H7 (cell line): ENCODE results near the gene TBL1X. TPM values are rescaled to one million over a fixed set of nuclear protein-coding genes. Genes with fewer than 3 reads are reported as not detected.

ENCODE experiments used
- DNase-seq: peaks from one replicate; pipeline ENCODE4 v3.0.0; 2012
- H3K27me3 ChIP-seq: 2 replicates; pipeline ENCODE4 v1.6.0; 2011; ENCODE audit warnings: mild to moderate bottlenecking, low read length; ENCODE audit not compliant: control insufficient read depth, insufficient read depth
- H3K36me3 ChIP-seq: replicated peaks from 2 replicates; pipeline ENCODE4 v1.5.1; 2011; ENCODE audit warnings: low read length; ENCODE audit not compliant: control insufficient read depth, insufficient read depth
- H3K4me3 ChIP-seq: 2 replicates; pipeline ENCODE4 v1.5.1; 2011; ENCODE audit warnings: low read depth, mild to moderate bottlenecking, control low read depth, low read length, moderate library complexity; ENCODE audit not compliant: insufficient read depth
- total RNA-seq: library from RNA; depleted of rRNA; stranded (reverse); fragments of >200 nt; shearing (Covaris generic); gene quantifications from 2 replicates; pipeline ENCODE4 v1.2.3, GENCODE V29; 2014

The TBL1X gene
- total RNA-seq, 1 experiment from 2014 or later = 57.0 TPM

DNA sequence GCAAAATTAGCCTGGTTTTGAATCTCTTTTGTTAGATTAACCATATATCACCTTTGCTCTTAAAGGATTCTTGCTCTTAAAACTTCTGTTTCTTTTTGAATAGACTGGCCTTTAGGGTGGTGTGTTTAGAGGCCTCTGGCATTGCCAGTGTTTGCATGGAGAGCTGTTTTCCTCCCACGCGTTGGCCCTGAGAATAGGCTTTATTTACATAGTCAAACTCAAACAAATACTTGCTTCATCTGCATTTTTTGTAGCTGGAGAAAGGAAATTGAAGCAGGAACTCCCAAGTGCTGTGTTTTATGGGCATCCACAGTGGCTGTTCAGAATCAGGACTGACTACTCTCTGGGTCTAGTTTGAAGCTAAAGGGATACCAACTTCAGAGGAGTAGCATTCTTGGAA lies 324.1 kb downstream of the TBL1X start:
- Histone ChIP-seq H3K27me3 (peaks cover 7% of the 10 kb centered on the region), H3K4me3 (peak overlapping the region; percentile 4; the same call in 1 of the 2 replicates), H3K36me3 (no peaks in the 10 kb centered on the region)
- DNase-seq = no peak

DNA sequence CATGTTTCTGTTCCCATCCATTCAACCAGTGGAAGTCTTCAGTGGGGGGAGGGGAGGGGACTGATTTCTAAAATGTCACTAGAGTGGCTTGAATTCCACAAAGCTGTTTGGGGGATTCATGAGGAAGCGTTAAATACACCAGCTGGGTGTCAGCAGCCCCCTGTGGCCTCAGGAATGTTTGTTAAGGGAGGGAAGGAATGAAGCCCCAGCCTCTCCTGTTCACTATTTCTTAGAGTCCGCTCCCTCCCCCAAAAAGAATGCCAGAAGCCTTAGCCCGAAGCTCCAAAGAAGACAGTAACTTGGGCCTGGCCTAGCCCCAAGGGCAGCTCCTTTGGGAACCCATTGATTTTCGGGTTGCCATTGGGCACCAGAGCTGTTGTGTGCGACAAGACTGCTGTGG lies 324.7 kb downstream of the TBL1X start:
- Histone ChIP-seq H3K36me3 (no peaks in the 10 kb centered on the region), H3K27me3 (peaks cover 7% of the 10 kb centered on the region), H3K4me3 (no peak overlapping the region; the same call in 1 of the 2 replicates)
- peak; percentile 68 for DNase-seq
